Measurements from ENCODE around the gene PLP2. TPM values are rescaled to one million over a fixed set of nuclear protein-coding genes. Genes with fewer than 3 reads are reported as not detected.

The PLP2 gene
- total RNA-seq, 6 experiments from 2014 or later: 7.4 to 24.4 (median 14.5) TPM

GRCh38 chrX:49188468-49189076 lies 16.9 kb downstream of the PLP2 start:
- Histone ChIP-seq H3K9me3 (no peaks in the 10 kb centered on the region), H3K36me3 (no peaks in the 10 kb centered on the region), H3K4me3 (no peak overlapping the region), H3K27ac (no peak overlapping the region), H3K4me1 (no peaks in the 10 kb centered on the region), H3K27me3 (no peaks in the 10 kb centered on the region)
- TF ChIP-seq POLR2A (IDR thresholded peaks at IDR 0.05): no peak
- TF ChIP-seq CTCF (IDR thresholded peaks at IDR 0.05): no peak
- intact Hi-C loops (cut with DNase I): no loop called here
- 52% methylated on average over 8 of the region's 8 CpGs for WGBS (ENCODE audit: insufficient coverage, low coverage, low lambda C conversion rate, missing lambda C conversion rate)
- DNase-seq (no peak), ATAC-seq (no peak)

GRCh38 chrX:49189606-49190005 lies 17.9 kb downstream of the PLP2 start:
- no peaks in the 10 kb centered on the region for H3K9me3 ChIP-seq
- H3K4me3 ChIP-seq: no peak overlapping the region
- TF ChIP-seq CTCF (IDR thresholded peaks at IDR 0.05) (no peak), POLR2A (IDR thresholded peaks at IDR 0.05) (no peak)
- DNase-seq: no peak
- no peak overlapping the region for H3K27ac ChIP-seq
- no peak for ATAC-seq
- intact Hi-C loops (cut with DNase I): no loop called here
- H3K36me3 ChIP-seq: no peaks in the 10 kb centered on the region
- no peaks in the 10 kb centered on the region for H3K27me3 ChIP-seq
- WGBS (ENCODE audit: insufficient coverage, low coverage, low lambda C conversion rate, missing lambda C conversion rate): 62% methylated on average over 6 of the region's 6 CpGs
- H3K4me1 ChIP-seq: no peaks in the 10 kb centered on the region

- no peak for TF ChIP-seq CTCF (IDR thresholded peaks at IDR 0.05)
- TF ChIP-seq POLR2A (IDR thresholded peaks at IDR 0.05): peak; percentile 83
- Histone ChIP-seq H3K36me3 (no peaks in the 10 kb centered on the region), H3K4me3 (peak overlapping the region; percentile 51 to 68 (median 62)), H3K27ac (peak overlapping the region; percentile 56 to 77 (median 62)), H3K9me3 (no peaks in the 10 kb centered on the region), H3K27me3 (no peaks in the 10 kb centered on the region), H3K4me1 (no peaks in the 10 kb centered on the region)
- DNase-seq (peak; percentile 90 to 93 (median 93)), ATAC-seq (peak; percentile 79 to 91 (median 86))
- 41% methylated on average over 29 of the region's 32 CpGs for WGBS (ENCODE audit: insufficient coverage, low coverage, low lambda C conversion rate, missing lambda C conversion rate)
- intact Hi-C loops (cut with DNase I): no loop called here
Observed at GRCh38 chrX:49190821-49191573, 19.3 kb downstream of the PLP2 start.

GRCh38 chrX:49191574-49192011 lies 19.9 kb downstream of the PLP2 start:
- DNase-seq (no peak), ATAC-seq (no peak)
- Histone ChIP-seq H3K27ac (peak overlapping the region; percentile 55 to 77 (median 62)), H3K4me1 (no peaks in the 10 kb centered on the region), H3K9me3 (no peaks in the 10 kb centered on the region), H3K36me3 (no peaks in the 10 kb centered on the region), H3K4me3 (peak overlapping the region; percentile 51 to 68 (median 62)), H3K27me3 (no peaks in the 10 kb centered on the region)
- no peak for TF ChIP-seq CTCF (IDR thresholded peaks at IDR 0.05)
- no peak for TF ChIP-seq POLR2A (IDR thresholded peaks at IDR 0.05)
- intact Hi-C loops (cut with DNase I): no loop called here
- WGBS (ENCODE audit: insufficient coverage, low coverage, low lambda C conversion rate, missing lambda C conversion rate): 34% methylated on average over 16 of the region's 34 CpGs

Data from right lobe of liver (tissue), 6 donors.